Skin epidermis (tissue), 12 donors: Measurements from ENCODE around the gene DNAH2.

ENCODE experiments used
- H3K27ac ChIP-seq, 21 experiments: fragments of 200-600 bp; sonication (generic) in 11 of 21; one replicate each; pipeline ENCODE4 v1.5.0; 2020; ENCODE audit warnings: mild to moderate bottlenecking in 3 of 21, inconsistent platforms in 2 of 21, moderate library complexity in 2 of 21
- H3K4me3 ChIP-seq, 7 experiments: fragments of 200-600 bp; sonication (generic) in 2 of 7; one replicate each; pipeline ENCODE4 v1.5.0; 2020; ENCODE audit warnings: inconsistent platforms in 2 of 7, mild to moderate bottlenecking in 2 of 7, moderate library complexity in 1 of 7

Gene DNAH2, protein sequence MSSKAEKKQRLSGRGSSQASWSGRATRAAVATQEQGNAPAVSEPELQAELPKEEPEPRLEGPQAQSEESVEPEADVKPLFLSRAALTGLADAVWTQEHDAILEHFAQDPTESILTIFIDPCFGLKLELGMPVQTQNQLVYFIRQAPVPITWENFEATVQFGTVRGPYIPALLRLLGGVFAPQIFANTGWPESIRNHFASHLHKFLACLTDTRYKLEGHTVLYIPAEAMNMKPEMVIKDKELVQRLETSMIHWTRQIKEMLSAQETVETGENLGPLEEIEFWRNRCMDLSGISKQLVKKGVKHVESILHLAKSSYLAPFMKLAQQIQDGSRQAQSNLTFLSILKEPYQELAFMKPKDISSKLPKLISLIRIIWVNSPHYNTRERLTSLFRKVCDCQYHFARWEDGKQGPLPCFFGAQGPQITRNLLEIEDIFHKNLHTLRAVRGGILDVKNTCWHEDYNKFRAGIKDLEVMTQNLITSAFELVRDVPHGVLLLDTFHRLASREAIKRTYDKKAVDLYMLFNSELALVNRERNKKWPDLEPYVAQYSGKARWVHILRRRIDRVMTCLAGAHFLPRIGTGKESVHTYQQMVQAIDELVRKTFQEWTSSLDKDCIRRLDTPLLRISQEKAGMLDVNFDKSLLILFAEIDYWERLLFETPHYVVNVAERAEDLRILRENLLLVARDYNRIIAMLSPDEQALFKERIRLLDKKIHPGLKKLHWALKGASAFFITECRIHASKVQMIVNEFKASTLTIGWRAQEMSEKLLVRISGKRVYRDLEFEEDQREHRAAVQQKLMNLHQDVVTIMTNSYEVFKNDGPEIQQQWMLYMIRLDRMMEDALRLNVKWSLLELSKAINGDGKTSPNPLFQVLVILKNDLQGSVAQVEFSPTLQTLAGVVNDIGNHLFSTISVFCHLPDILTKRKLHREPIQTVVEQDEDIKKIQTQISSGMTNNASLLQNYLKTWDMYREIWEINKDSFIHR (N-terminal part only)

DNA sequence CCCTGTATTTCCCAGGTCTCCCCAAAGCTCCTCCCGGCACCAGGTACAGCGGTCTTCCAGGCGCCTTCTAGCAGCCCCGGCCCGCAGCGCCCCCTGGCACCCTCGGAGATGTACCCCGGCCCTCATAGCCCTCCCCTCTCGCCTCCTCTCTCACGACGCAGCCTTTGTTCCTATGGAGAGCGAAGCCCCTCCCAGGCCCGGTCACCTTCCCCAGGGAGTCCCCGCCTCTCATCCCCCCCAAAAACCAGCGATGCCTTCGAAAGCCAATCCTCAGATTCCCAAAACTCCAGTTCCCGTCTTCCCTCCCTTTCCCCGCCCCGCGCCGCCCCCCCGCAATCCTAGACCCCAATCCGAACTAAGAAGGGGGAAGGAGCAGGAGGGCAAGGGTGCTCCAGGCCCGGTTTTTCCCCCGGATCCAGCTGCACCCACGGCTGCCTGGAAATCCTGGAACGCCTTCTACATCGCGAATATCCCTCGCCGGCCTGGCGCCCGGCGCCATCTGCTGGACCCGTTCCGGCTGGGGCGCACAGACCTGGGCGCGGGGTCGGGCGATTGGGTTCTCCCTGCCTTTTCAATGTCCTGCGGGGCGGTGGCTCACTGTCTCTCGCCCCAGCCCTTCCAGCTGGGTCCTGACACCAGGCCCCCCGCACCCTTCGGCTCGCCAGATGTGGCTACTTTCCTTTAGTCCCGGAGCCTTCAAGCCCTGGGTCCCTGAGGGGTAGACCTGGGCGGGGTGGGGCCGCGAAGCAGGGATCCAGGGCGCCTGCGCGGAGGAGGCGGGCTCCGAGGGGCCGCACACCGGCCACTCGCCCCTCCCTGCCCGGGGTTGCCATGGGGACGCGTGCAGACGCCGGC, at the start of gene DNAH2:
Gene DNAH2, plus strand, starts transcription at position 844 of the 855 bp plus-strand sequence. CDS start 1,991 bp downstream, outside the sequence.
- Histone ChIP-seq H3K27ac (peak within 1 kb of the TSS in 14 of 21 experiments; percentile 0 to 67 (median 32)), H3K4me3 (peak within 1 kb of the TSS; percentile 39 to 47 (median 44))

DNA sequence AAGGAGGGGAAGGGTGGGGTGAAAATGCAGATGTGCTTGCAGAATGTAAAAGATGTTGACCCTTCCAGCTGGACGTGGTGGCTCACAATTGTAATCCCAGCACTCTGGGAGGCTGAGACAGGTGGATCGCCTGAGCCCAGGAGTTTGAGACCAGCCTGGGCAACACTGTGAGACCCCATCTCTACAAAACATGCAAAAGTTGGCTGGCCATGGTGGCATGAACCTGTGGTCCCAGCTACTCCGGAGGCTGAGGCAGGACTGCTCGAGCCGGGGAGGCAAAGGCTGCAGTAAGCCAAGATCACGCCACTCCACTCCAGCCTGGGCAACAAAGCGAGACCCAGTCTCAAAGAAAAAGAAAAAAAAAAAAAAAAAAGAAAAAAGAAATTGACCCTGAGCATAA, 49.1 kb upstream of the DNAH2 start:
- H3K27ac ChIP-seq = no peak overlapping the region
- no peak overlapping the region for H3K4me3 ChIP-seq

DNA sequence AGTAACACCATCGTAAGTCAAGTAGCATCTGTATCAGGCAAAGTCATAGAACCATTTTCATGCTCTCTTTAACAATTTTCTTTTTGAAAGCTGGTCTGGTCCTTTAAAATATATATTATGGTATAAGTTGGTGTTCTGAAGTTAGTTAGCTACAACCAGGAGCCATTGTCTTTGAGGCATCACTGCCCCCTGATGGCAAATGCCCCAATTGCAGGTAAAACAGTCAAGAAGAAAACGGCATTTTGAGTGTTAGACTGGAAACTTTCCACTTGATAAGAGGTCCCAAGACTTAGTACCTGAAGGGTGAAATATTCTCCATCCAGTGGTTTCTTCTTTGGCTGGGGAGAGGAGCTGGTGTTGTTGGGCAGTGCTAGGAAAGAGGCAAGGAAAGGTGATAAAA, 44.3 kb upstream of the DNAH2 start:
- H3K4me3 ChIP-seq = no peak overlapping the region

DNA sequence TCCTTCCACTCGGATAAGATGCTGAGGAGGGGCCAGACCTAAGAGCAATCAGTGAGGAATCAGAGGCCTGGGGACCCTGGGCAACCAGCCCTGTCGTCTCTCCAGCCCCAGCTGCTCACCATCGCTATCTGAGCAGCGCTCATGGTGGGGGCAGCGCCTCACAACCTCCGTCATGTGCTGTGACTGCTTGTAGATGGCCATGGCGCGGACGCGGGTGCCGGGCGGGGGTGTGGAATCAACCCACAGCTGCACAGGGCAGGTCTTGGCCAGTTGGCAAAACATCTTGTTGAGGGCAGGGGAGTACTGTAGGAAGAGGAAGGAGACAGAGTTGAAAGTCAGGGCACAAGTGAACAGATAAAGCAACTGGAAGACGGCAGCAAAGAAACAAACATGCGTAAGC, 42.6 kb upstream of the DNAH2 start:
- H3K4me3 ChIP-seq = no peak overlapping the region
- H3K27ac ChIP-seq = no peak overlapping the region

More for the DNA sequence above, 44.3 kb upstream of the DNAH2 start:
- no peak overlapping the region for H3K27ac ChIP-seq

DNA sequence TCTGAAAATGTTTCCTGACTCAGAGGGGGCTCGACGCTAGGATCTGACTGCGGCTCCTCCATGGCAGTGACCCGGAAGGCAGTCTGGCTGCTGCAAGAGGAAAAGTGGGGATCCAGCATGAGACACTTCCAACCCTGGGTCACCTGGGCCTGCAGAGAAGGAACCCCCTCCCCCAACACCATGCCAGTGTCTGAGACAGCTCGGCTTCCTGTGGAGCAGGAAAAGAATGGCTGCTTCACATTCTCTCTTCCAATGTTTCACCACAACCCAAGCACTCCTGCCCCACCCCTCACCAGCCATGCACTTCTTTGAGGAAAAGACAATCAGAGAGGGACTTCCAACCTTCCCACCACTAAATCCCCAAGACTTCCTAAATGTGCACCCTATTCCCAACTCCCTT, 41.0 kb upstream of the DNAH2 start:
- H3K27ac ChIP-seq = no peak overlapping the region
- no peak overlapping the region for H3K4me3 ChIP-seq

DNA sequence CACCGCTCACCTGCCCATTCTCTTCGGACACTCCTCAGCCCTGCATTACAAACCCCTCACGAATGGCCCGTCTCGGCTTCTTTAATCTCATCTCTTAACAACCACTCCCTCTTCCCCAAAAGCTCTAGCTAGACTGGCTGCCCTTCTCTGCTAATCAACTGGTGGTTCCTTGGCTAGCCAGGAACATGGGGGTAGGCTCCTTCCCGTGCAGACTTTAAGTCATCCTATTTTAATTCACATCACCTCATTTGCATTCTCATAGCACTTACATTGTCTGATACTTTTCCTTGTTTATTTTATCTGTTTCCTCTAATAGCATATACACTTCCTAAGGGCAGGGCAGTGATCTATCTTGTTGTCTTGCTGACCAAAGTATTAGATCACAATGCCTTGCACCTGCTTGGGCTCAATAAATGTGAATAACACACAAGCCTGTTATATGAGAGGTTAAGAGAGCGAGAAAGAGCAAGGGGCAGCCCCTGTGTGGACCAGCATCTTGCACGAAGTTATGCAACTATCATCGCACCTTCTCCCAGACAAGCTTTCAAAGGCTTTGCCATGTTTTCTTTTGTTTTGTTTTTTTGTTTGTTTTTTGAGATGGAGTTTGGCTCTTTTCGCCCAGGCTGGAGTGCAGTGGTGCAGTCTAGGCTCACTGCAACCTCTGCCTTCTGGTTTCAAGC, 40.0 kb upstream of the DNAH2 start:
- Histone ChIP-seq H3K27ac (no peak overlapping the region), H3K4me3 (no peak overlapping the region)

DNA sequence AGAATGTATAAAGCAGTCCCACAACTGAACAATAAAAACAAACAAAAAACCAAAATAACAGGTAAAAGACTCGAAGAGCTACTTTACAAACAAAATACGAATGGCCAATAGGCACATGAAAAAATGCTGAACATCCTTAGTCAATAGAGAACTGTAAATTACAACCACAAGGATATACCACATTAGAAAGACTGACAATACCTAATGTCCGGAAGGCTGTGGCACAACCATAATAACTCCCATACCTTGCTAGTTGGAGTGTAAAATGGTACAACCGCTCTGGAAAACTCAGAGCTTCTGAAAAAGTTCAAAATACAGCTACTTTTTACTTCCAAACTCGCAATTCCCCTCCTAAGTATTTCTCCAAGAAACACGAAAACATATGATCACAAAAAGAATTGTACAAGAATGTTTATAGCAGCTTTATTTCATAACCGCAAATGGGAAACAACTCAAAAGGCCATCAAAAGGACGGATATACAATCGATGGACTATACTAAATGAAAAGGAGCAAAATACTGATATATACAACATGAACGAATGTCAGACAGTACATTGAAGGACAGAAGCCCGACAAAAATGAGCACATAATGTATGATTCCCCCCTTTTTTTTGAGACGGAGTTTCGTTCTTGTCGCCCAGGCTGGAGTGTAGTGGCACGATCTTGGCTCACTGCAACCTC, 32.6 kb upstream of the DNAH2 start:
- peak overlapping the region in 20 of 21 experiments; percentile 81 to 99 (median 96) for H3K27ac ChIP-seq
- peak overlapping the region; percentile 72 to 96 (median 90) for H3K4me3 ChIP-seq

DNA sequence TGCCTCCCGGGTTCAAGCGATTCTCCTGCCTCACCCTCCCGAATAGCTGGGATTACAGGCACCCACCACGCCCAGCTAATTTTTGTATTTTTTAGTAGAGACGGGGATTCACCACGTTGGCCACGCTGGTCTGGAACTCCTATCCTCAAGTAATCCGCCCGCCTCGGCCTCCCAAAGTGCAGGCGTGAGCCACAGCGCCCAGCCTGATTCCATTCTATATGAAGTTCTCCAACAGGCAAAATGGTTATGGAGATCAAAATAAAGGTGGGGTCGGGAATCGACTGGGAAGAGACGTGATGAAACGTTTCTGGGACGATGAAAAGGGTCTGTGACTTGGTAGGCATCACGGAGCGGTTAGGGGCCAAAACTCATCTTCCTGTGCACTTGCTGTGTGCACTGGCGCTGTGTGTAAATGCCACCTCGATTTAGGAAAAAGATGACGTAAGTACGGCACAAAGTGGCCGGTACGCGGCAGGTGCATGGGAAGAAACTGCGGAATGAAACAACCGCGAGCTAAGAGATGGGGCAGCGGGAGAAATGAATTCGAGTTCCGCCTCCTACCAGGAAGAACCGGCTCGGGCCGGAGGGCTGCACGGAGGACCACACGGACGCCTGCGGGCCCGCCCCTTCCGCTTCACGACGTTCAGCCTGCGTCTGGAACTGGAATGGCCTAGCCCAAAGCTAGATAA, 31.9 kb upstream of the DNAH2 start:
- Histone ChIP-seq H3K27ac (peak overlapping the region; percentile 81 to 99 (median 95)), H3K4me3 (peak overlapping the region; percentile 72 to 96 (median 90))

DNA sequence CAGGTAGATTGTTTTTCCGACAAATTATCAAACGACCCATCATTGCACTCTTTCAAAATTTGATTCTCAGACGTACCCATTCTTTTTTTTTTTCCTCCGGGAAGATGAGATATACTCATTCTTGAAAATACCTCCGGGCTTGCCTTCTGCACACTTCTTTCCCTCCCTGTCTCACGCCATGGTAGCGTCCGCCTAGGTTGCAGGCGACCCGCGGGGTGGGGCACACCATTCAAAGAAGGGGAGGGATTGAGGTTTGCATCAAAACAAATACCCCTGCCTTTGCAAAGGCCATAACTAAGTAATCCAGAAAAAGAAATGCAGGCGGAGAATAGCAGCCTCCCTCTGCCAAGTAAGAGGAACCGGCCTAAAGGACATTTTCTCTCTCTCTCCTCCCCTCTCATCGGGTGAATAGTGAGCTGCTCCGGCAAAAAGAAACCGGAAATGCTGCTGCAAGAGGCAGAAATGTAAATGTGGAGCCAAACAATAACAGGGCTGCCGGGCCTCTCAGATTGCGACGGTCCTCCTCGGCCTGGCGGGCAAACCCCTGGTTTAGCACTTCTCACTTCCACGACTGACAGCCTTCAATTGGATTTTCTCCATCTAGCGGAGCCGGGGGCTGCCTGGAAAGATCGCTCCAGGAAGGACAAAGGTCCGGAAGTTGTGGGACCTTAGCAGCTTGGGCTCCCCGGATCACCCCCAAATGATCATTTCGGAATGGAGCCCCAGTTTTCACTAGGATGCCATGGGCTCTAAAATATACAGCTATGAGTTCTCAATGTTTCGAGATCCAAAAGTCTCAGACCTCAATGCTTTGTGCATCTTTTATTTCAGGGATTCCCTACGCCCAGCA, 31.1 kb upstream of the DNAH2 start:
- Histone ChIP-seq H3K27ac (peak overlapping the region; percentile 81 to 99 (median 95)), H3K4me3 (peak overlapping the region; percentile 72 to 96 (median 90))

DNA sequence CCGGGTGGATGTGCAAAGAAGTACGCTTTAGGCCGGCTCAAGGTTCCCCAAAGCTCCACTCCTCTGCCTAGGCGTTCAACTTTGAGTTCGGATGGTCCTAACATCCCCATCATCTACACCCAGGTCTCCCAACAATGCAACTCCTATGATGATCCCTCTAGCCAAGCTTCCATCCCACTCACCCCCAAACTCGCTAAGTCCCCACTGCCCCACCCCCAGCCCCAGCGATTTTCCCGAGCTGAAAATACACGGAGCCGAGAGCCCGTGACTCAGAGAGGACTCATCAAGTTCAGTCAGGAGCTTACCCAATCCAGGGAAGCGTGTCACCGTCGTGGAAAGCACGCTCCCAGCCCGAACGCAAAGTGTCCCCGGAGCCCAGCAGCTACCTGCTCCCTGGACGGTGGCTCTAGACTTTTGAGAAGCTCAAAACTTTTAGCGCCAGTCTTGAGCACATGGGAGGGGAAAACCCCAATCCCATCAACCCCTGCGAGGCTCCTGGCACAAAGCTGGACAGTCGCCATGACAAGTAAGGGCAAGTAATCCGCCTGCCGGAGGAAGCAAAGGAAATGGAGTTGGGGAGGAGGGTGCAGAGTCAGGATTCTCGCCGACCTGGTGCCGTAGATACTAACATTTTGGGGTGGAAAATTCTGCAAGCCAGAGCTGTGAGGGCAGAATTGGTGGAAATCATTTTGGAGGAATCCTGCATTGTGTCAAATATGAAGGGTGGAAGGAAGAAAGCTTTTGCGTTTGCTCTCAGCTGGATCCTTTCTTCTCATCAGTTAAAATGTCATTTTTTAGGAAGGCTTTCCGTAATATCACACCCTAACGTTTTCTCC, 30.3 kb upstream of the DNAH2 start, which contains the start of gene TP53:
Gene TP53, minus strand, starts transcription at position 419 of the 836 bp plus-strand sequence. CDS start 10,896 bp downstream, outside the sequence.
- H3K4me3 ChIP-seq = peak within 1 kb of the TSS; percentile 72 to 96 (median 90)
- peak within 1 kb of the TSS; percentile 81 to 99 (median 95) for H3K27ac ChIP-seq

DNA sequence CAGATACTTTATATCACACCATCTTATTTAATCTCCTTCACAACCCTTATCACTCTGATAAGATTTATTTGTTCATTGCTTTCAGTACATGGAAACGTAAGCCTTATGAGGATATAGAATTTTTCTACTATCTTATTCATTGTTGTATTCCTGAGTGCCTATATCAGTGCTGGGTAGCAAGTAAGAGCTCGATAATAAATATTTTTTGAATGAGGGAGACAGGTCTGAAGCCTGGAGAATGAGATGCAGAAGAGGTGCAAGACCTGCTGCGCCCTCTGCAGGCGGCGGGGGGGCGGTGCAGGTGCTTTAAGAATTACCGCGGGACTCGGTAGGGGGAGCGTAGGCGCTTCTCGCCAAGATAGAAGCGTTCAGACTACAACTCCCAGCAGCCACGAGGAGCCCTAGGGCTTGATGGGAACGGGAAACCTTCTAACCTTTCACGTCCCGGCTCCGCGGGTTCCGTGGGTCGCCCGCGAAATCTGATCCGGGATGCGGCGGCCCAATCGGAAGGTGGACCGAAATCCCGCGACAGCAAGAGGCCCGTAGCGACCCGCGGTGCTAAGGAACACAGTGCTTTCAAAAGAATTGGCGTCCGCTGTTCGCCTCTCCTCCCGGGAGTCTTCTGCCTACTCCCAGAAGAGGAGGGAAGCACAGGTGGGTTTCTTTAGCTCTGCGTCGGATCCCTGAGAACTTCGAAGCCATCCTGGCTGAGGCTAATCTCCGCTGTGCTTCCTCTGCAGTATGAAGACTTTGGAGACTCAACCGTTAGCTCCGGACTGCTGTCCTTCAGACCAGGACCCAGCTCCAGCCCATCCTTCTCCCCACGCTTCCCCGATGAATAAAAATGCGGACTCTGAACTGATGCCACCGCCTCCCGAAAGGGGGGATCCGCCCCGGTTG, 29.4 kb upstream of the DNAH2 start, which contains the start of gene WRAP53:
Gene WRAP53, plus strand, starts transcription at position 570 of the 900 bp plus-strand sequence. Its CDS starts 172 bp downstream, at position 742.
- H3K4me3 ChIP-seq = peak within 1 kb of the TSS; percentile 72 to 96 (median 90)
- H3K27ac ChIP-seq = peak within 1 kb of the TSS; percentile 81 to 99 (median 95)

DNA sequence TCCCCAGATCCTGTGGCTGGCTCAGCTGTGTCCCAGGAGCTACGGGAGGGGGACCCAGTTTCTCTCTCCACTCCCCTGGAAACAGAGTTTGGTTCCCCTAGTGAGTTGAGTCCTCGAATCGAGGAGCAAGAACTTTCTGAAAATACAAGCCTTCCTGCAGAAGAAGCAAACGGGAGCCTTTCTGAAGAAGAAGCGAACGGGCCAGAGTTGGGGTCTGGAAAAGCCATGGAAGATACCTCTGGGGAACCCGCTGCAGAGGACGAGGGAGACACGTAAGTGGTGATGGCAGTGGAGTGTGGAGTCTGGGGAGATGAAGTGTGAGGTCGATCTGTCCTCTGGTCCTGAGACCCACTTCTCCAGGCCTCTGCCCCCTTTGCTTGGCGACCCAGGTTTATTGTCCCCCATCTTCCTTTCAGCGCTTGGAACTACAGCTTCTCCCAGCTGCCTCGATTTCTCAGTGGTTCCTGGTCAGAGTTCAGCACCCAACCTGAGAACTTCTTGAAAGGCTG, 28.7 kb upstream of the DNAH2 start:
- H3K4me3 ChIP-seq = peak overlapping the region; percentile 72 to 96 (median 90)
- H3K27ac ChIP-seq = peak overlapping the region in 18 of 21 experiments; percentile 4 to 99 (median 68)

DNA sequence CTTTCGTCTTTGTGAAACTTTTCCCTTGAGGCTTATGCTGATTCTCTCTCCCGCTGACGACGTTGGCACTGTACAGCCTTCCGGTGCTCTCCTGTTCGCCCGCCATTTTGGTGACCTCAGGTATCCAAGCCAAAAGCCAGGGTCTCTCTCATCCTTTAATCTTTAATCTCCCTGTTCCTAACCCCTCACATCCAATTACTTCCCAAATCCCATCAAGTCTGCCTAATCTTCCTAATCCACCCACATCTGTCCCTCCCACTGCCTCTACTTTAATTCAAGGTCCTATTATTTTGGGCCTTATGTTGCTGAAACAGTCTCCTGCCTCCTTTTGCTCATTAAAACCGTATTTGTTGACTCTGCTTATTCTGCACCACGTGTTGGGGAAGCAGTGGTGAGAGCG, 22.0 kb upstream of the DNAH2 start:
- H3K27ac ChIP-seq = no peak overlapping the region
- H3K4me3 ChIP-seq = no peak overlapping the region

DNA sequence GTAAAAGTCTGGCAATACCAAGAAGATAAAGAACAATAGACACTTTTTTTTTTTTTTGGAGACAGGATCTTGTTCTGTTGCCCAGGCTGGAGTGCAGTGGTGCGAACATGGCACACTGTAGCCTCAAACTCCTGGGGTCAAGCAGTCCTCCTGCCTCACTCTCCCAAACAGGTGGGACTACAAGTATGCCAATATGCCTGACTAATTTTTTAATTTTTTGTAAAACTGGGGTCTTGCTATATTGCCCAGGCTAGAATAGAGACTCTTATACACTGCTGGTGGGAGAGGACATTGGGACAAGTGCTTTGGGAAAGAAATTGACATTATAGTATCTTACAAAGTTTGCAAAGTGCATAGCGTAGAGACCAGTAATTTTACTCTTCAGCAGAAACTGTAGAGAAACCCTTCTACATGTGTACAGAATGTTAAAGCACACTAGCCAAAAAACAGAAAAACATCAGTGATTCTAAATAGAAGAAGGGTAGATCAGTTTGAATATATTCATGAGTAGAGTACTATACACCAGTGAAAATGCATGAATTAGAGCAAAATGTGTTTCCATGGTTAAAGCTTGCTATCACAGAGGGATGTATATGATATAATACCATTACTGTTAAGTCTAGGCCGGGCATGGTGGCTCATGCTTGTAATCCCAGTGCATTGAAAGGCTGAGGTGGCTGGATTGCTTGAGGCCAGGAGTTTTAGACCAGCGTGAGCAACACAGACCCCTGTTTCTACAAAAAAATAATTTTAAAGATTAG, 19.5 kb upstream of the DNAH2 start:
- no peak overlapping the region for H3K4me3 ChIP-seq
- no peak overlapping the region for H3K27ac ChIP-seq
